HepG2 (cell line): Measurements from ENCODE around the gene KIAA0930.

Experiments
- POLR2AphosphoS5 ChIP-seq: IDR thresholded peaks from 2 replicates; pipeline ENCODE4 v1.6.1; 2012; ENCODE audit warnings: low read depth, low read length
- RAD51 ChIP-seq: fragments of 450-650 bp; IDR thresholded peaks from 2 replicates; pipeline ENCODE4 v1.6.1; 2016; ENCODE audit warnings: borderline replicate concordance

- TF ChIP-seq POLR2AphosphoS5 (no peak), RAD51 (no peak)
These were observed 12.9 kb downstream of the KIAA0930 start for GRCh38 chr22:45227645-45228400.
